Heart left ventricle (tissue), 16 donors: ENCODE results near the gene RAB38. TPM values are rescaled to one million over a fixed set of nuclear protein-coding genes. Genes with fewer than 3 reads are reported as not detected.

Experiments used
- ATAC-seq, 4 donors: fragments of 200-7000 bp; cut with Tn5 transposase; one replicate each; pipeline ENCODE4 v1.9.1; 2020 to 2022; ENCODE audit warnings: moderate library complexity in 4 of 4, mild to moderate bottlenecking in 3 of 4, moderate number of reproducible peaks in 1 of 4
- DNase-seq, 5 donors: peaks; one replicate each; pipeline ENCODE4 v3.0.0-alpha.2; 2020
- H3K27ac ChIP-seq, 12 donors: fragments of 200-600 bp; sonication (generic) in 4 of 12; one replicate each; pipeline versions ENCODE4 v1.5.0 to v1.8.0; 2016 to 2022; ENCODE audit warnings: mild to moderate bottlenecking in 2 of 12
- H3K27me3 ChIP-seq, 9 donors: fragments of 200-600 bp; sonication (generic) in 2 of 9; one replicate each; pipeline versions ENCODE4 v1.5.1 to v1.8.0; 2016 to 2022; ENCODE audit warnings: mild to moderate bottlenecking in 3 of 9
- H3K36me3 ChIP-seq, 9 donors: fragments of 200-600 bp; sonication (generic) in 2 of 9; one replicate each; pipeline versions ENCODE4 v1.5.0 to v1.8.0; 2018 to 2022; ENCODE audit warnings: mild to moderate bottlenecking in 2 of 9
- H3K4me1 ChIP-seq, 12 donors: fragments of 200-600 bp; sonication (generic) in 4 of 12; one replicate each; pipeline versions ENCODE4 v1.5.0 to v1.8.0; 2016 to 2022; ENCODE audit warnings: mild to moderate bottlenecking in 3 of 12
- H3K4me3 ChIP-seq, 12 donors: fragments of 200-600 bp; sonication (generic) in 4 of 12; one replicate each; pipeline versions ENCODE4 v1.5.0 to v1.8.0; 2017 to 2022; ENCODE audit warnings: mild to moderate bottlenecking in 9 of 12, moderate library complexity in 4 of 12
- H3K9me3 ChIP-seq, 12 donors: fragments of 200-600 bp; sonication (generic) in 4 of 12; one replicate each; pipeline versions ENCODE4 v1.5.0 to v1.8.0; 2016 to 2022; ENCODE audit warnings: mild to moderate bottlenecking in 1 of 12
- CTCF ChIP-seq, 12 donors: fragments of 200-600 bp; sonication (generic) in 4 of 12; IDR thresholded peaks; one replicate each; pipeline versions ENCODE4 v1.5.0 to v1.8.0; 2018 to 2022; ENCODE audit warnings: antibody characterized with exemption in 12 of 12, mild to moderate bottlenecking in 5 of 12
- POLR2A ChIP-seq, 2 donors: fragments of 450-650 bp; IDR thresholded peaks; one replicate each; pipeline ENCODE4 v1.6.1; 2017; ENCODE audit warnings: antibody characterized with exemption in 2 of 2, mild to moderate bottlenecking in 2 of 2, moderate library complexity in 2 of 2
- whole genome bisulfite sequencing, 4 donors: extraction: QIAGEN DNeasy Blood & Tissue Kit in 2 of 4; methylation state at CpG; one replicate each; pipeline versions ENCODE4 v1.1.5 to v1.1.7; 2013 to 2018; 5-methylcytosine and 5-hydroxymethylcytosine counted together
- intact Hi-C, 10 donors: fragments of 100-400 bp; cut with DNase I; formaldehyde crosslinking; loops; one replicate each; pipeline versions ENCODE4 v1.11.1 to v1.14.2; 2022
- polyA plus RNA-seq, 2 donors: library from polyadenylated mRNA; stranded (reverse); fragments of 200-250 nt; gene quantifications; one replicate each; pipeline ENCODE4 v1.2.3, GENCODE V29; 2013
- total RNA-seq, 9 donors: library from RNA; depleted of rRNA in 2 of 9; stranded (reverse); fragments of >200 nt in 2 of 9; fragmentation: NEBNext Ultra II Directional in 3 of 9; extraction: Animal tissue kit (Norgen Biotek cat#: 25700) in 3 of 9; gene quantifications; one replicate each; pipeline versions ENCODE4 v1.1.0 to v1.2.4, GENCODE V29; 2016 to 2023
- donor health status: ischemic (EF 13 %, LVEDD 7.1; RV severe dilation, severe dysfunction).
- donor health status: healthy with polysubstance abuse.
- donor health status: DM: no; HTN: yes; CAD: no.
- donor health status: DM: no; HTN: no; CAD: no.
- donor health status: ischemic (EF 25% LVEDD 6.9; RV normal size, moderate dysfunction).
- donor health status: ischemic (EF 25% LVEDD 5.7; RV mildly dilated, moderate dysfunction).
- donor health status: healthy.
- donor health status: DM: yes; HTN: yes; CAD: no.
- donor health status: ischemic (EF 35%, LVEDD 5.7; RV mildly dilated, moderate dysfunction).
- donor health status: nonischemic (EF 11% LVEDD 7.7; RV severe dilation, severe dysfunction).
- donor health status: DM: yes; HTN: yes; CAD: no.
- donor health status: PGD.
- donor health status: ischemic (EF 29% LVEDD 5.4; RV normal size, mild dysfunction).
- donor health status: nonischemic (EF 23%, LVEDD 6.1; RV moderate dilation, normal function).

The RAB38 gene
- total and polyA plus RNA-seq, 11 donors: 0.25 to 1.5 (median 0.47) TPM; not detected in 2

- intact Hi-C loops: no loop called here
- H3K4me3 ChIP-seq: no peak overlapping the region
- H3K36me3 ChIP-seq: no peaks in the 10 kb centered on the region
- DNase-seq: no peak
- TF ChIP-seq CTCF (IDR thresholded peaks at IDR 0.05): no peak
- no peak for TF ChIP-seq POLR2A (IDR thresholded peaks at IDR 0.05)
- no peaks in the 10 kb centered on the region for H3K4me1 ChIP-seq
- no peaks in the 10 kb centered on the region for H3K27me3 ChIP-seq
- no peaks in the 10 kb centered on the region for H3K9me3 ChIP-seq
- ATAC-seq: no peak
- 82 to 90% (median 86%) methylated on average over 2 of the region's 2 CpGs for WGBS, 4 donors
- H3K27ac ChIP-seq: no peak overlapping the region
These were observed 88.9 kb downstream of the RAB38 start for GRCh38 chr11:88086297-88086696.

GRCh38 chr11:88070437-88070836 lies 104.8 kb downstream of the RAB38 start:
- WGBS, 4 donors: 42 to 59% (median 49%) methylated on average over 1 of the region's 1 CpG
- no peaks in the 10 kb centered on the region for H3K27me3 ChIP-seq
- peaks cover 0 to 17% (median 0%) of the 10 kb centered on the region in 12 donors for H3K9me3 ChIP-seq
- DNase-seq (no peak), ATAC-seq (no peak)
- no peak overlapping the region for H3K27ac ChIP-seq
- no peak for TF ChIP-seq CTCF (IDR thresholded peaks at IDR 0.05)
- TF ChIP-seq POLR2A (IDR thresholded peaks at IDR 0.05): no peak
- no peak overlapping the region for H3K4me3 ChIP-seq
- intact Hi-C loops: no loop called here
- H3K4me1 ChIP-seq: no peaks in the 10 kb centered on the region
- H3K36me3 ChIP-seq: no peaks in the 10 kb centered on the region

DNA sequence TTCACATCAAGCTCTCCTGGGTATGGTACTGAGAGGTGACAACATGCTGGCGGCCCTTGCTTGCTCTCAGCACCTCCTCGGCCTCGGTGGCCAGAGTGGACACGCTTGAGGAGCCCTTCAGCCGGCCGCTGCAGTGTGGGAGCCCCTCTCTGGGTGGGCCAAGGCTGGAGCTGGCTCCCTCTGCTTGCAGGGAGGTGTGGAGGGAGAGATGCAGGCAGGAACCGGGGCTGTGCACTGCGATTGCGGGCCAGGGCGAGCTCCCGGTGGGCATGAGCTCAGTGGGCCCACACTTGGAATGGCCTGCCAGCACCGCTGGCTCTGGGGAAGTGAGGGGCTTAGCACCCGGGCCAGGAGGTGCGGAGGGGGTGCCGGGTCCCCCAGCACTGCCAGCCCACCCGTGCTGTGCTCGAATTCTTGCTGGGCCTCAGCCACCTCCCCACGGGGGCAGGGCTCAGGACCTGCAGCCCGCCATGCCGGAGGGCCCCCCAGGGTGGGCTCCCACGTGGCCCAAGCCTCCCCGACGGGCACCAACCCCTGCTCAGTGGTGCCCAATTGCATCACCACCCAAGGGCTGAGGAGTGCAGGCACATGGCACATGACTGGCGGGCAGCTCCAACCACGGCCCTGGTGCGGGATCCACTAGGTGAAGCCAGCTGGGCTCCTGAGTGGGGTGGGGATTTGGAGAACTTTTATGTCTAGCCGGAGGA lies 106.2 kb downstream of the RAB38 start:
- H3K4me3 ChIP-seq: no peak overlapping the region
- no peaks in the 10 kb centered on the region for H3K4me1 ChIP-seq
- peaks cover 0 to 13% (median 0%) of the 10 kb centered on the region in 12 donors for H3K9me3 ChIP-seq
- no peak overlapping the region for H3K27ac ChIP-seq
- H3K27me3 ChIP-seq: no peaks in the 10 kb centered on the region
- intact Hi-C loops: no loop called here
- DNase-seq (peak in 1 of 5 donors; percentile 50), ATAC-seq (no peak)
- TF ChIP-seq POLR2A (IDR thresholded peaks at IDR 0.05) (no peak), CTCF (IDR thresholded peaks at IDR 0.05) (no peak)
- no peaks in the 10 kb centered on the region for H3K36me3 ChIP-seq
- 91 to 95% (median 92%) methylated on average over 11 to 27 of the region's 27 CpGs for WGBS, 4 donors

GRCh38 chr11:88066090-88066489 lies 109.2 kb downstream of the RAB38 start:
- Histone ChIP-seq H3K36me3 (no peaks in the 10 kb centered on the region), H3K27me3 (no peaks in the 10 kb centered on the region), H3K27ac (no peak overlapping the region), H3K4me1 (no peaks in the 10 kb centered on the region), H3K9me3 (peaks cover 0 to 3% (median 0%) of the 10 kb centered on the region in 12 donors), H3K4me3 (no peak overlapping the region)
- intact Hi-C loops: no loop called here
- no peak for TF ChIP-seq POLR2A (IDR thresholded peaks at IDR 0.05)
- 62 to 79% (median 74%) methylated on average over 2 of the region's 2 CpGs for WGBS, 4 donors
- no peak for DNase-seq
- no peak for ATAC-seq
